ENCODE data around the gene IER5.

DNA sequence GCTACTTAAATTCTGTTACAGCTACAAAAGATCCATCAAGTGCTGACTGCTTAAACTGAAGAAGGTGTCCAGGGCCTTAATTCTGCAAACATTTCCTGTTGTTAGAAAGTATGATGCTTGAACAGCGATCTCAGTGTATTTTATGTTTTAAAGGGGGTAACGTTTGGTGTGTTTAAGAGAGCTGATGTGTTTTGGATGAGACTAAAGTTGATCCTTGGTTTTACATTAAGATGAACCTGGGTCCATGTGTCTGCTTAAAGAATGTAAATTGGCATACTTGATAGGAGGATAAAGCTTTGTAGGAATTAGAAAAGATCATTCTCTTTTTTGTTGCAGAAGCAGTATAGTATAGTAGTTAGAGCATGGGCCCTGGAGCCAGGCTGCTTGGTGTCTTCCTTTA, 3.6 kb downstream of the IER5 start:
- no peak for TF ChIP-seq ARNTL (CRISPR knock-in tag; IDR thresholded peaks at IDR 0.05; ENCODE audit: borderline replicate concordance, low read depth)
- TF ChIP-seq, protein P1, sequence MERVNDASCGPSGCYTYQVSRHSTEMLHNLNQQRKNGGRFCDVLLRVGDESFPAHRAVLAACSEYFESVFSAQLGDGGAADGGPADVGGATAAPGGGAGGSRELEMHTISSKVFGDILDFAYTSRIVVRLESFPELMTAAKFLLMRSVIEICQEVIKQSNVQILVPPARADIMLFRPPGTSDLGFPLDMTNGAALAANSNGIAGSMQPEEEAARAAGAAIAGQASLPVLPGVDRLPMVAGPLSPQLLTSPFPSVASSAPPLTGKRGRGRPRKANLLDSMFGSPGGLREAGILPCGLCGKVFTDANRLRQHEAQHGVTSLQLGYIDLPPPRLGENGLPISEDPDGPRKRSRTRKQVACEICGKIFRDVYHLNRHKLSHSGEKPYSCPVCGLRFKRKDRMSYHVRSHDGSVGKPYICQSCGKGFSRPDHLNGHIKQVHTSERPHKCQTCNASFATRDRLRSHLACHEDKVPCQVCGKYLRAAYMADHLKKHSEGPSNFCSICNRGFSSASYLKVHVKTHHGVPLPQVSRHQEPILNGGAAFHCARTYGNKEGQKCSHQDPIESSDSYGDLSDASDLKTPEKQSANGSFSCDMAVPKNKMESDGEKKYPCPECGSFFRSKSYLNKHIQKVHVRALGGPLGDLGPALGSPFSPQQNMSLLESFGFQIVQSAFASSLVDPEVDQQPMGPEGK (CRISPR knock-in tag; IDR thresholded peaks at IDR 0.05; ENCODE audit: borderline replicate concordance) = no peak

Data from SK-N-SH treated with all-trans-retinoic acid at 6 μM for 48 hours (cell line).